AG09309 (cell line): ENCODE results near the gene NTM.
A peak's percentile ranks its signal among the peaks of the same experiment; 100 is the strongest.

ENCODE experiments used
- DNase-seq: peaks from one replicate; pipeline ENCODE4 v3.0.0-alpha.2; 2010; ENCODE audit warnings: low read depth
- H3K4me3 ChIP-seq: 2 replicates; pipeline ENCODE4 v1.5.1; 2011; ENCODE audit warnings: mild to moderate bottlenecking, low read depth, low read length, moderate library complexity; ENCODE audit not compliant: control insufficient read depth
- TF ChIP-seq, protein P1 (sequence below): IDR thresholded peaks from 2 replicates; pipeline ENCODE4 v1.5.1; 2011; ENCODE audit warnings: mild to moderate bottlenecking, low read depth, low read length, inconsistent platforms; ENCODE audit not compliant: insufficient read depth, control insufficient read depth; ENCODE audit errors: missing control alignments

NTM gene

DNA sequence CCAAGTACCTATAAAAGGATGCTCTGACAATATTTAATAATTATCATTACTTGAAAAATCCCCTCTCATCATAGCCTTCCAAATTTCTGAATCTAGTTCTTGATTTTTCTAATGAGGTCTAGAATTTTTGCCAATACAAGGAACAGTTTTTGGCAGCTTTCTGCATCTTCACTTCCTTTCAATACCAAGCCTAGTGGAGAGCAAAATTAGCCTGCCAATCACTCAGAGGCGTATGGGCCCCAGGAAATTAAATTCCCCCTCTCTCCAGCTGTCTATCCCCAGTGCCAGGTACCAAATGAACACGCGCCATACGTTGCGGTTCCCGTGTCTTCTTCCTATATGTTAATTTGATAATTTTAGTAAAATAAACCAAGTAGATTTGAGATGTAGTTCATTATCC is 293.9 kb downstream of the NTM start:
- H3K4me3 ChIP-seq: no peak overlapping the region
- no peak for DNase-seq
- TF ChIP-seq, protein P1, sequence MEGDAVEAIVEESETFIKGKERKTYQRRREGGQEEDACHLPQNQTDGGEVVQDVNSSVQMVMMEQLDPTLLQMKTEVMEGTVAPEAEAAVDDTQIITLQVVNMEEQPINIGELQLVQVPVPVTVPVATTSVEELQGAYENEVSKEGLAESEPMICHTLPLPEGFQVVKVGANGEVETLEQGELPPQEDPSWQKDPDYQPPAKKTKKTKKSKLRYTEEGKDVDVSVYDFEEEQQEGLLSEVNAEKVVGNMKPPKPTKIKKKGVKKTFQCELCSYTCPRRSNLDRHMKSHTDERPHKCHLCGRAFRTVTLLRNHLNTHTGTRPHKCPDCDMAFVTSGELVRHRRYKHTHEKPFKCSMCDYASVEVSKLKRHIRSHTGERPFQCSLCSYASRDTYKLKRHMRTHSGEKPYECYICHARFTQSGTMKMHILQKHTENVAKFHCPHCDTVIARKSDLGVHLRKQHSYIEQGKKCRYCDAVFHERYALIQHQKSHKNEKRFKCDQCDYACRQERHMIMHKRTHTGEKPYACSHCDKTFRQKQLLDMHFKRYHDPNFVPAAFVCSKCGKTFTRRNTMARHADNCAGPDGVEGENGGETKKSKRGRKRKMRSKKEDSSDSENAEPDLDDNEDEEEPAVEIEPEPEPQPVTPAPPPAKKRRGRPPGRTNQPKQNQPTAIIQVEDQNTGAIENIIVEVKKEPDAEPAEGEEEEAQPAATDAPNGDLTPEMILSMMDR: no peak

DNA sequence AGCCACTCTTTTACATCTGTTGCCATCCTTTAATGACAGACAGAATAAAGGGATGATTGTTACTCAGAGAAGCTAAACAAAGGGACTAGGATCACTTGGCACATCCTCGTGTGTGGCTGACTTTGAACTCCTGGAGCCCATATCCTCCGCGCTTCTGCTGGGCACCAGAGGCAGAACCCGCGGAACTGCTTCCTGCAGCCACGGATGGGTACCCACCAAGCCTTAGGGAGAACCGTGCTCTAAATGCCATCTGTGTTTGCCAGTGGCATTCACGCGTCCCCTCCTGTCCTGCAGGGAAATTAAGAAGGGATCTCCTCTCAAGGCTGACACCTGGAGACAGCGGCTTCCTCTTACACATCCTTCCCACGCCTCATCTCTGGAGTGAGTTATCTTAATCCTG is 294.4 kb downstream of the NTM start:
- TF ChIP-seq, protein P1: no peak
- no peak overlapping the region for H3K4me3 ChIP-seq

DNA sequence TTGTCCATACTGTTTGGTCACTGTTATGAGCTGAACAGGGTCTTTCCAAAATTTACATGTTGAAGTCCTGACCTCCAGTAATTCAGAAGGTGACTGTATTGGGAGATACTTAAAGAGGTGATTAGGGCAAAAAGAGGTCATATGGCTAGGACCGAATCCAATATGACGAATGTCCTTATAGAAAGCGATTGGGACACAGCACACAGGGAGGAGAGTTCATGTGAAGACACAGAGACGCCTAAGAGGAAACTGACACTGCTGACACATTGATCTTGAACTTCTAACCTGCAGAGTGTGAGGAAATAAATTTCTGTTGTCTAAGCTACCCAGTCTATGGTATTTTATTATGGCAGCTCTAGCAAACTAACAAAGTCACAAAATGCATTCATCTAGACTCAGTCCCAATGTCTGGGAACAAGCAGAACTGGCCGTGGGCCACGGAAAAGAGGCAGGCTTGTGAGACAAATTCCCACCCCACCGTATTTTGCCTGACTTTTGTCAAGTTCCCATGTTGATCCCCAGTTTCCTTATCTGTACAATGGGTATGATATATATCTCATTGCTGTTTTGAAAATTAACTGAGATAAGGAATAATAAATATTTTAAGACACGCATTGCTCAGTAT is 295.0 kb downstream of the NTM start:
- DNase-seq: no peak
- H3K4me3 ChIP-seq: no peak overlapping the region

More for the DNA sequence above, 294.4 kb downstream of the NTM start:
- DNase-seq: no peak

DNA sequence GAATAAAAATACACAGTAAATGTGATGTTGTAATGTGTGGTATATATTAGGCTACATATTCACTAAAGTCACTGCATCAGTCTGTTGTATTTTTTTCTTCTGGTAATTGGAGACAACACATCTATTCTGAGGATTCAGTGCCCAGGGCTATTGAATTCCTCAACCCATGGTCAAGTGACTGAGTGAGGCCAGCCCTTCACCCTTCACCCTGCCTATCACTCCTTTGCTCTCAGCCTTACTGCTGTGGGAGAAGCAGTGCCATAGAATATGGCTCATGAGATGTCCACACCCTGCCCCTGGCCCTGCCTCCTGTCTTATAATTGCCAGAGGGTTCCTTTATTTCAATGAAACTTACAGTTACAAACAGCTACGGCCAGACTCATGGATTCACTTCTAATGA is 295.6 kb downstream of the NTM start:
- TF ChIP-seq, protein P1: no peak
- no peak overlapping the region for H3K4me3 ChIP-seq
- DNase-seq: no peak

More for the DNA sequence above, 295.0 kb downstream of the NTM start:
- TF ChIP-seq, protein P1: no peak

DNA sequence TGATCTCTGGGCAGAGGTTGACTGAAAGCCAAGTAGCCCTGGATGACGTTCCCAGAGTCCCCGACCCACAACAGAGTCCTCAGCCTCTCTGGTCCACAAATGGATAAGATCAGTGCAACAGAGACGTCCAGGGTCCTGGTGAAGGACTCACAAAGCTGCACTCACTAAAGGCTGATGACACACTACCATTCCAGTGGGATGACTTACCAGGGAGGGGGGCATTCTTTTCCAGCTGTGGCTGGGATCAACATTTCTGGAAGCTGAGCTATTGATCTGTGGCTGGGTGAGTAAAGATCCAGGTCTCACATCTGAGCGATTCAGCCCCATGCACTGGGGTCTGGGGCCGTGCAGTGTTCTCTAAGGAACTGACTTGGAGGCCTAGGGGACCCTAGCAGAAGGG is 296.2 kb downstream of the NTM start:
- TF ChIP-seq, protein P1: no peak
- DNase-seq: peak; percentile 48
- H3K4me3 ChIP-seq: no peak overlapping the region

DNA sequence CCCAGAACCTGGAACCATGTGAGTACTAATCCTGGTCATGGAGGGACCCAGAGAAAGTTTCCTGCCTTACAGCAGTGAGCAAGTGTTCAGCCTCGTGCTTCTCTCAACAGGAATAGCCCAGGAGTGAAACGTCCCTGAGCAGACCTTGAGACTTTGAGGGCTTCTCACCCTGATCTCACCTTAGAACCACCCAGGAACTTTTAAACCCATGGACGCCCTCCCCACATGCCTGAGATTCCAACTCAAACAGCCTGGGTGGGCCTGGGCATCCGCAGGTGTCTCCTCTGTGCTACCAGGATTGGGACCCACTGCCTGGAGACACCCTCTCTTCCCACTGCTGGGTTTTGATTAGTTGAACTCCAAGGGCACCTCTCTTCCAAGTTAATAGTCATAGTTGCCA is 297.2 kb downstream of the NTM start:
- DNase-seq: no peak
- H3K4me3 ChIP-seq: no peak overlapping the region
- TF ChIP-seq, protein P1: no peak
